ENCODE results near the gene LRIG2. TPM values are rescaled to one million over a fixed set of nuclear protein-coding genes. Genes with fewer than 3 reads are reported as not detected.

The LRIG2 gene
- total and polyA plus RNA-seq, 9 of the 15 experiments (the other 6 are each of a cell fraction or from before 2014, with no cell fraction given), result 1.8 to 28.1 (median 11.5) TPM

DNA sequence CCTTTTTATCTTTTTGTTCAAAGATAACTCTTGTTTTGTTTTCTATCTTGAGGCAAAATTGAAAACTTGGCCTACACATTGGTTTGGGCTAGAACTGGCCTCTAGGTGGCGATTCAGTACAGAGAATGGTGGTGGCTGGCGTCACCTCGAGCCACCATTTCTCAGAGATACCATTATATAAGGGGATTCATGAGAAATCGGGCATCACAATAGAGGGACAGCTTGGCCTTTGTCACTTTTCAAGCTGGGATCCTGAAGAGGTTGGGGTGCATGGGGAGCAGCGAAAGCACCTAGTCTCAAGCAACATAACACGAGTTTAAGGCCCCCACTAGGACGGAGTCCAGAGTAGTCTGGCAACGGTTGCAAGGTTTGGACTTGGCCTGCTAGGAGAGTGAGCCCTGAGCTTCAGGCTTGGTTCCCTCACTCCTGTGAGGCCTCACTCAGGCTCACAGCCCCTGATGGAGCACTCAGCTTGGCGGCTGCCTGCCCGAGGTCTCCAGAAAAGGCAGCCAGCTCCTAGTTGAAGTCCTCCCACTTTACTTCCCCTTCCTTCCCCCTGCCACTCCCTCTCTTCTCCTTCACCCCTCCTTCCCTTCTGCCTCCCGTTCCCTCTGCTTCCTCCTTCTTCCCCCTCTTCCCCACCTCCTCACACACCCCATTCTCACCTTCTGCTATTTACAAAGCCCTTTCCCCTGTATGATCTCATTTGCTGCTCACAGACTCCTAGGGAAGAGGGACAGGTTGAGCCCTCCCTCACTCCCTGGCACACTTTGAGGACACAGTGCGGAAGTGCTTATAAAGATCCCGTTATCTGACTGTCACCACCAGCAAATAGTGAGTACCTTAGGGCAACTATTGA is 67.8 kb downstream of the LRIG2 start (continued):
- no peak for TF ChIP-seq KAT2B (IDR thresholded peaks at IDR 0.05; ENCODE audit: low read depth, low read length)
- no peak for TF ChIP-seq RBM22 (IDR thresholded peaks at IDR 0.05; ENCODE audit: low read depth, low read length, poor library complexity, severe bottlenecking)
- TF ChIP-seq, protein P1, sequence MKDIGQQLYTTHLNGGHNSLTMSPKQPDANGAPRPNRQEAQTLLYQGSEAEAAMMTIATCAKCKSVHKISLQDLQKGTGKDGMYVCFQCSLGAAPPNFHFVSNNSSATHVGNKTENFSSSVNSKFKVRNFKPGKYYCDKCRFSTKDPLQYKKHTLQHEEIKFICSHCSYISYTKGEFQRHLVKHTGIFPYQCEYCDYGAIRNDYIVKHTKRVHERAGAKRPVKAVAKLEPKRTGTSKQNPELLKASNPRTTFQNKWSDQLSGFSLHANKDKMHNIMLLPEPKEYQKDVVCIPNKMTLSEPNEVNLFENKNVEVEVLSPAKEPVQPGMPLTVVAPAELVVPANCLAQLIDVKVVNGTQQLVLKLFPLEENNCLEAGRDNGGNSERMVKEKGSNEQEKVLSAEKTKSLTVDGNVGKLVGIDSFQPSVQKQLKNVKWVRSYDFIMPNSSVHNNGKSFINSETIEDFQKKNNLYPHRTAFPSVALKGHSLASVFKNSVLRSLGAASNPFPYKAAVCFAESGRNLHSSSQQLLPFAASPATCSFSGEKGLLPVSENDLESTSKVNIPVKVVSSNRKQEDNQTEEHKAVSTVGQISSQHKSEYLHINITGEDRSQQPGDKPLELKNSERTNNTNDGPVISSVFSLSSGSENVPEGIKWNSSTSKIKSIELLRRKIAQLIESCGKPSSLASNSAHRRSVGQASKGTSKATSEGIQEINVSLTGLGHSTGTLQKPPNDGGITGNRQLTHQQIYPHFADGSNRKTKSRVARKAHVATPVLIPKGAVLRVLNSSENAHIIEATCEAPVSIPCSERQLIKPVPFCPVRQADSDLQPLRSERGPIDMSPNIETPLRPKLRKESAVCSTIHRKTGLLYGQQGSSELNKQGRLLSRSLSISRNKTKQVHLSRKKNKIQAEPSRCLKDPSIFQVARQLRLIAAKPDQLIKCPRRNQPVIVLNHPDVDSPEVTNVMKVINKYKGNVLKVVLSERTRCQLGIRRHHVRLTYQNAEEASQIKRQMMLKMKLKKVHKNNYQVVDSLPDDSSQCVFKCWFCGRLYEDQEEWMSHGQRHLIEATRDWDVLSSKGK (CRISPR knock-in tag; IDR thresholded peaks at IDR 0.05), result no peak
- no peak for TF ChIP-seq TAF1 (IDR thresholded peaks at IDR 0.05; ENCODE audit: control insufficient read depth, extremely low read depth, insufficient read depth, low read length, severe bottlenecking)
- TF ChIP-seq CBX3 (IDR thresholded peaks at IDR 0.05; ENCODE audit: borderline replicate concordance in 1 of 2, low read length in 2 of 2), result 0 out of 3 replicates have a peak, but pooled peaks of 1 of the 2 experiments have one; percentile 28
- no peak for TF ChIP-seq MCM7 (IDR thresholded peaks at IDR 0.05)
- no peak for TF ChIP-seq ZNF174 (CRISPR knock-in tag; IDR thresholded peaks at IDR 0.05)
- no peak for TF ChIP-seq MED1 (CRISPR knock-in tag; IDR thresholded peaks at IDR 0.05; ENCODE audit: borderline replicate concordance)
- TF ChIP-seq, protein P2, sequence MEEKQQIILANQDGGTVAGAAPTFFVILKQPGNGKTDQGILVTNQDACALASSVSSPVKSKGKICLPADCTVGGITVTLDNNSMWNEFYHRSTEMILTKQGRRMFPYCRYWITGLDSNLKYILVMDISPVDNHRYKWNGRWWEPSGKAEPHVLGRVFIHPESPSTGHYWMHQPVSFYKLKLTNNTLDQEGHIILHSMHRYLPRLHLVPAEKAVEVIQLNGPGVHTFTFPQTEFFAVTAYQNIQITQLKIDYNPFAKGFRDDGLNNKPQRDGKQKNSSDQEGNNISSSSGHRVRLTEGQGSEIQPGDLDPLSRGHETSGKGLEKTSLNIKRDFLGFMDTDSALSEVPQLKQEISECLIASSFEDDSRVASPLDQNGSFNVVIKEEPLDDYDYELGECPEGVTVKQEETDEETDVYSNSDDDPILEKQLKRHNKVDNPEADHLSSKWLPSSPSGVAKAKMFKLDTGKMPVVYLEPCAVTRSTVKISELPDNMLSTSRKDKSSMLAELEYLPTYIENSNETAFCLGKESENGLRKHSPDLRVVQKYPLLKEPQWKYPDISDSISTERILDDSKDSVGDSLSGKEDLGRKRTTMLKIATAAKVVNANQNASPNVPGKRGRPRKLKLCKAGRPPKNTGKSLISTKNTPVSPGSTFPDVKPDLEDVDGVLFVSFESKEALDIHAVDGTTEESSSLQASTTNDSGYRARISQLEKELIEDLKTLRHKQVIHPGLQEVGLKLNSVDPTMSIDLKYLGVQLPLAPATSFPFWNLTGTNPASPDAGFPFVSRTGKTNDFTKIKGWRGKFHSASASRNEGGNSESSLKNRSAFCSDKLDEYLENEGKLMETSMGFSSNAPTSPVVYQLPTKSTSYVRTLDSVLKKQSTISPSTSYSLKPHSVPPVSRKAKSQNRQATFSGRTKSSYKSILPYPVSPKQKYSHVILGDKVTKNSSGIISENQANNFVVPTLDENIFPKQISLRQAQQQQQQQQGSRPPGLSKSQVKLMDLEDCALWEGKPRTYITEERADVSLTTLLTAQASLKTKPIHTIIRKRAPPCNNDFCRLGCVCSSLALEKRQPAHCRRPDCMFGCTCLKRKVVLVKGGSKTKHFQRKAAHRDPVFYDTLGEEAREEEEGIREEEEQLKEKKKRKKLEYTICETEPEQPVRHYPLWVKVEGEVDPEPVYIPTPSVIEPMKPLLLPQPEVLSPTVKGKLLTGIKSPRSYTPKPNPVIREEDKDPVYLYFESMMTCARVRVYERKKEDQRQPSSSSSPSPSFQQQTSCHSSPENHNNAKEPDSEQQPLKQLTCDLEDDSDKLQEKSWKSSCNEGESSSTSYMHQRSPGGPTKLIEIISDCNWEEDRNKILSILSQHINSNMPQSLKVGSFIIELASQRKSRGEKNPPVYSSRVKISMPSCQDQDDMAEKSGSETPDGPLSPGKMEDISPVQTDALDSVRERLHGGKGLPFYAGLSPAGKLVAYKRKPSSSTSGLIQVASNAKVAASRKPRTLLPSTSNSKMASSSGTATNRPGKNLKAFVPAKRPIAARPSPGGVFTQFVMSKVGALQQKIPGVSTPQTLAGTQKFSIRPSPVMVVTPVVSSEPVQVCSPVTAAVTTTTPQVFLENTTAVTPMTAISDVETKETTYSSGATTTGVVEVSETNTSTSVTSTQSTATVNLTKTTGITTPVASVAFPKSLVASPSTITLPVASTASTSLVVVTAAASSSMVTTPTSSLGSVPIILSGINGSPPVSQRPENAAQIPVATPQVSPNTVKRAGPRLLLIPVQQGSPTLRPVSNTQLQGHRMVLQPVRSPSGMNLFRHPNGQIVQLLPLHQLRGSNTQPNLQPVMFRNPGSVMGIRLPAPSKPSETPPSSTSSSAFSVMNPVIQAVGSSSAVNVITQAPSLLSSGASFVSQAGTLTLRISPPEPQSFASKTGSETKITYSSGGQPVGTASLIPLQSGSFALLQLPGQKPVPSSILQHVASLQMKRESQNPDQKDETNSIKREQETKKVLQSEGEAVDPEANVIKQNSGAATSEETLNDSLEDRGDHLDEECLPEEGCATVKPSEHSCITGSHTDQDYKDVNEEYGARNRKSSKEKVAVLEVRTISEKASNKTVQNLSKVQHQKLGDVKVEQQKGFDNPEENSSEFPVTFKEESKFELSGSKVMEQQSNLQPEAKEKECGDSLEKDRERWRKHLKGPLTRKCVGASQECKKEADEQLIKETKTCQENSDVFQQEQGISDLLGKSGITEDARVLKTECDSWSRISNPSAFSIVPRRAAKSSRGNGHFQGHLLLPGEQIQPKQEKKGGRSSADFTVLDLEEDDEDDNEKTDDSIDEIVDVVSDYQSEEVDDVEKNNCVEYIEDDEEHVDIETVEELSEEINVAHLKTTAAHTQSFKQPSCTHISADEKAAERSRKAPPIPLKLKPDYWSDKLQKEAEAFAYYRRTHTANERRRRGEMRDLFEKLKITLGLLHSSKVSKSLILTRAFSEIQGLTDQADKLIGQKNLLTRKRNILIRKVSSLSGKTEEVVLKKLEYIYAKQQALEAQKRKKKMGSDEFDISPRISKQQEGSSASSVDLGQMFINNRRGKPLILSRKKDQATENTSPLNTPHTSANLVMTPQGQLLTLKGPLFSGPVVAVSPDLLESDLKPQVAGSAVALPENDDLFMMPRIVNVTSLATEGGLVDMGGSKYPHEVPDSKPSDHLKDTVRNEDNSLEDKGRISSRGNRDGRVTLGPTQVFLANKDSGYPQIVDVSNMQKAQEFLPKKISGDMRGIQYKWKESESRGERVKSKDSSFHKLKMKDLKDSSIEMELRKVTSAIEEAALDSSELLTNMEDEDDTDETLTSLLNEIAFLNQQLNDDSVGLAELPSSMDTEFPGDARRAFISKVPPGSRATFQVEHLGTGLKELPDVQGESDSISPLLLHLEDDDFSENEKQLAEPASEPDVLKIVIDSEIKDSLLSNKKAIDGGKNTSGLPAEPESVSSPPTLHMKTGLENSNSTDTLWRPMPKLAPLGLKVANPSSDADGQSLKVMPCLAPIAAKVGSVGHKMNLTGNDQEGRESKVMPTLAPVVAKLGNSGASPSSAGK (IDR thresholded peaks at IDR 0.05), result peak; percentile 30; the same call in 1 of the 2 replicates
- no peak for TF ChIP-seq STAT5A (IDR thresholded peaks at IDR 0.05; ENCODE audit: borderline replicate concordance, low read length)
- TF ChIP-seq MIER1 (IDR thresholded peaks at IDR 0.05; ENCODE audit: low read depth), result peak; percentile 71; the same call in 1 of the 2 replicates
- TF ChIP-seq FOXK2 (conservative IDR thresholded peaks at IDR 0.05 in 1 of 2, IDR thresholded peaks at IDR 0.05 in 1 of 2; ENCODE audit: low read depth in 2 of 2), result peak; percentile 75 to 81
